ENCODE results near the gene ZNF814.
"Not testable (repeated sequence)": the region's sequence is repeated elsewhere in the genome, so short reads cannot be mapped to it uniquely, and the experiment has no call there.

Gene ZNF814

GRCh38 chr19:57888560-57889231 lies at the start of gene ZNF814:
Gene ZNF814 (minus strand): TSS chr19:57889037. CDS start chr19:57888802, 235 bp downstream.
- DNase-seq = peak; percentile 8

GRCh38 chr19:57935731-57936130 lies 46.9 kb upstream of the ZNF814 start:
- DNase-seq = no peak

GRCh38 chr19:57934820-57935665 lies 46.2 kb upstream of the ZNF814 start, which contains the start of gene ZNF418:
Gene ZNF418 (minus strand): TSS chr19:57935402. CDS start chr19:57933822, 1,580 bp downstream.
- DNase-seq = peak; percentile 47

- no peak for DNase-seq
Measured at GRCh38 chr19:57927587-57927986, 38.8 kb upstream of the ZNF814 start.

GRCh38 chr19:57916168-57916995 lies 27.5 kb upstream of the ZNF814 start, which contains the start of gene ZNF417:
Gene ZNF417 (minus strand): TSS chr19:57916592. CDS start chr19:57916411, 181 bp downstream.
- DNase-seq = peak; percentile 93

- DNase-seq = no peak
Measured at GRCh38 chr19:57914531-57914930, 25.7 kb upstream of the ZNF814 start.

- DNase-seq = no peak
Measured at GRCh38 chr19:57907394-57907793, 18.6 kb upstream of the ZNF814 start.

- DNase-seq = no peak
Measured at GRCh38 chr19:57905258-57905657, 16.4 kb upstream of the ZNF814 start.

GRCh38 chr19:57903618-57904184 lies 14.9 kb upstream of the ZNF814 start:
- DNase-seq = no peak

GRCh38 chr19:57900311-57900710 lies 11.5 kb upstream of the ZNF814 start:
- DNase-seq = no peak

- not testable (repeated sequence) for DNase-seq
Measured at GRCh38 chr19:57890706-57891105, 1.9 kb upstream of the ZNF814 start.

- DNase-seq = no peak
Measured at GRCh38 chr19:57888107-57888559, 704 bp downstream of the ZNF814 start.

GRCh38 chr19:57887195-57887941 lies 1.5 kb downstream of the ZNF814 start:
- no peak for DNase-seq

GRCh38 chr19:57886046-57886445 lies 2.8 kb downstream of the ZNF814 start:
- DNase-seq = no peak

- not testable (repeated sequence) for DNase-seq
Measured at GRCh38 chr19:57873883-57874799, 14.7 kb downstream of the ZNF814 start.

GRCh38 chr19:57872450-57872849 lies 16.4 kb downstream of the ZNF814 start:
- DNase-seq = no peak

GRCh38 chr19:57870225-57870624 lies 18.6 kb downstream of the ZNF814 start:
- no peak for DNase-seq

GRCh38 chr19:57869655-57870054 lies 19.2 kb downstream of the ZNF814 start:
- DNase-seq = not testable (repeated sequence)

GRCh38 chr19:57867868-57868492 lies 20.9 kb downstream of the ZNF814 start:
- DNase-seq = no peak

GRCh38 chr19:57862351-57862750 lies 26.5 kb downstream of the ZNF814 start:
- DNase-seq = not testable (repeated sequence)
